Activated CD4-positive, alpha-beta memory T cell treated with anti-CD3 and anti-CD28 coated beads for 36 hours (primary cell): Measurements from ENCODE around the gene FADS3. TPM values are rescaled to one million over a fixed set of nuclear protein-coding genes. Genes with fewer than 3 reads are reported as not detected.

Source experiments
- CTCF ChIA-PET: fragments of 350-600 bp; sonication (Branson Sonifier 250); formaldehyde crosslinking; loops from one replicate; lab custom pipeline; 2021; ENCODE audit warnings: antibody characterized with exemption, inconsistent platforms; lab: Charles Lee
- POLR2A ChIA-PET: fragments of 350-600 bp; sonication (Branson Sonifier 250); formaldehyde crosslinking; loops from one replicate; lab custom pipeline; 2021; ENCODE audit warnings: antibody characterized with exemption; lab: Charles Lee
- DNase-seq: peaks from one replicate; pipeline ENCODE4 v3.0.0-alpha.2; 2020
- H3K27ac Mint-ChIP-seq: one replicate; pipeline ENCODE4 v1.8.0; 2021; ENCODE audit warnings: mixed read lengths
- H3K27me3 Mint-ChIP-seq: one replicate; pipeline ENCODE4 v1.8.0; 2021; ENCODE audit warnings: mixed read lengths
- H3K36me3 Mint-ChIP-seq: one replicate; pipeline ENCODE4 v1.8.0; 2021; ENCODE audit warnings: mixed read lengths
- H3K4me1 Mint-ChIP-seq: one replicate; pipeline ENCODE4 v1.8.0; 2021; ENCODE audit warnings: low read depth, mixed read lengths
- H3K4me3 Mint-ChIP-seq: one replicate; pipeline ENCODE4 v1.8.0; 2021; ENCODE audit warnings: mild to moderate bottlenecking, mixed read lengths
- H3K9me3 Mint-ChIP-seq: one replicate; pipeline ENCODE4 v1.8.0; 2021; ENCODE audit warnings: mixed read lengths
- intact Hi-C: fragments of 100-400 bp; cut with micrococcal nuclease; formaldehyde crosslinking; loops from one replicate; pipeline ENCODE4 v1.15.1; 2023
- total RNA-seq, 2 experiments: library from RNA; stranded (reverse); gene quantifications; one replicate each; pipeline ENCODE4 v1.2.3, GENCODE V29; 2021

FADS3 gene
- total RNA-seq, 2 experiments from 2014 or later, result 11.9 to 12.1 TPM

- DNase-seq, result no peak
- peaks cover 8% of the 10 kb centered on the region for H3K36me3 Mint-ChIP-seq
- intact Hi-C loops, result no loop called here
- H3K4me3 Mint-ChIP-seq, result no peak overlapping the region
- H3K9me3 Mint-ChIP-seq, result no peaks in the 10 kb centered on the region
- no peak overlapping the region for H3K27ac Mint-ChIP-seq
- ChIA-PET CTCF (no interaction called here), POLR2A (no interaction called here)
- H3K27me3 Mint-ChIP-seq, result no peaks in the 10 kb centered on the region
- H3K4me1 Mint-ChIP-seq, result no peaks in the 10 kb centered on the region
Measured at GRCh38 chr11:61862714-61863547, 28.4 kb downstream of the FADS3 start.

GRCh38 chr11:61861634-61862033, 29.7 kb downstream of the FADS3 start:
- Mint-ChIP-seq H3K36me3 (peaks cover 8% of the 10 kb centered on the region), H3K27me3 (no peaks in the 10 kb centered on the region), H3K27ac (no peak overlapping the region), H3K4me3 (no peak overlapping the region), H3K4me1 (no peaks in the 10 kb centered on the region), H3K9me3 (no peaks in the 10 kb centered on the region)
- intact Hi-C loops, result no loop called here
- CTCF ChIA-PET, result interaction anchor here (0.6 kb wide), 1 partner anchor 26 kb away, joined by 3 read pairs; no protein-coding TSS in a partner anchor
- POLR2A ChIA-PET, result no interaction called here
- no peak for DNase-seq

GRCh38 chr11:61860054-61860903, 31.1 kb downstream of the FADS3 start:
- Mint-ChIP-seq H3K9me3 (no peaks in the 10 kb centered on the region), H3K4me3 (no peak overlapping the region)
- intact Hi-C loops, result no loop called here

GRCh38 chr11:61855939-61856680, 35.2 kb downstream of the FADS3 start:
- H3K27me3 Mint-ChIP-seq, result no peaks in the 10 kb centered on the region
- intact Hi-C loops, result no loop called here
- H3K9me3 Mint-ChIP-seq, result no peaks in the 10 kb centered on the region
- H3K36me3 Mint-ChIP-seq, result peaks cover 4% of the 10 kb centered on the region
- H3K4me1 Mint-ChIP-seq, result no peaks in the 10 kb centered on the region
- H3K27ac Mint-ChIP-seq, result no peak overlapping the region
- no peak for DNase-seq
- no peak overlapping the region for H3K4me3 Mint-ChIP-seq
- POLR2A ChIA-PET, result no interaction called here
- CTCF ChIA-PET, result no interaction called here

More at GRCh38 chr11:61860054-61860903, 31.1 kb downstream of the FADS3 start:
- peaks cover 8% of the 10 kb centered on the region for H3K36me3 Mint-ChIP-seq
- no peak for DNase-seq
- no peak overlapping the region for H3K27ac Mint-ChIP-seq
- ChIA-PET CTCF (no interaction called here), POLR2A (no interaction called here)
- H3K27me3 Mint-ChIP-seq, result no peaks in the 10 kb centered on the region
- H3K4me1 Mint-ChIP-seq, result no peaks in the 10 kb centered on the region

- DNase-seq, result no peak
- no peaks in the 10 kb centered on the region for H3K9me3 Mint-ChIP-seq
- ChIA-PET POLR2A (no interaction called here), CTCF (interaction anchor here (1.2 kb wide), 1 partner anchor 227 kb away, joined by 3 read pairs; no protein-coding TSS in a partner anchor)
- no peaks in the 10 kb centered on the region for H3K4me1 Mint-ChIP-seq
- intact Hi-C loops, result no loop called here
- no peak overlapping the region for H3K4me3 Mint-ChIP-seq
- no peak overlapping the region for H3K27ac Mint-ChIP-seq
- no peaks in the 10 kb centered on the region for H3K27me3 Mint-ChIP-seq
- H3K36me3 Mint-ChIP-seq, result peaks cover 4% of the 10 kb centered on the region
Measured at GRCh38 chr11:61854966-61855714, 36.2 kb downstream of the FADS3 start.

- DNase-seq, result no peak
- Mint-ChIP-seq H3K27me3 (no peaks in the 10 kb centered on the region), H3K4me3 (no peak overlapping the region), H3K4me1 (no peaks in the 10 kb centered on the region), H3K27ac (no peak overlapping the region), H3K36me3 (peaks cover 2% of the 10 kb centered on the region), H3K9me3 (no peaks in the 10 kb centered on the region)
- intact Hi-C loops, result no loop called here
- CTCF ChIA-PET, result interaction anchor here (1.2 kb wide), 1 partner anchor 228 kb away, joined by 3 read pairs; no protein-coding TSS in a partner anchor
- POLR2A ChIA-PET, result no interaction called here
Measured at GRCh38 chr11:61854206-61854895, 37.0 kb downstream of the FADS3 start.

- H3K27me3 Mint-ChIP-seq, result no peaks in the 10 kb centered on the region
- DNase-seq, result no peak
- no peak overlapping the region for H3K4me3 Mint-ChIP-seq
- intact Hi-C loops, result no loop called here
- H3K4me1 Mint-ChIP-seq, result no peaks in the 10 kb centered on the region
- no peaks in the 10 kb centered on the region for H3K36me3 Mint-ChIP-seq
- H3K27ac Mint-ChIP-seq, result no peak overlapping the region
- POLR2A ChIA-PET, result no interaction called here
- no peaks in the 10 kb centered on the region for H3K9me3 Mint-ChIP-seq
- CTCF ChIA-PET, result interaction anchor here (1.2 kb wide), 1 partner anchor 228 kb away, joined by 3 read pairs; no protein-coding TSS in a partner anchor
Measured at GRCh38 chr11:61853698-61854169, 37.6 kb downstream of the FADS3 start.

- POLR2A ChIA-PET, result no interaction called here
- H3K27ac Mint-ChIP-seq, result no peak overlapping the region
- CTCF ChIA-PET, result no interaction called here
- H3K4me1 Mint-ChIP-seq, result no peaks in the 10 kb centered on the region
- intact Hi-C loops, result no loop called here
- no peak for DNase-seq
- H3K36me3 Mint-ChIP-seq, result no peaks in the 10 kb centered on the region
- no peaks in the 10 kb centered on the region for H3K27me3 Mint-ChIP-seq
- no peaks in the 10 kb centered on the region for H3K9me3 Mint-ChIP-seq
- no peak overlapping the region for H3K4me3 Mint-ChIP-seq
Measured at GRCh38 chr11:61851900-61852295, 39.4 kb downstream of the FADS3 start.

GRCh38 chr11:61851113-61851899, 40.0 kb downstream of the FADS3 start:
- intact Hi-C loops, result no loop called here
- no peak overlapping the region for H3K27ac Mint-ChIP-seq
- H3K27me3 Mint-ChIP-seq, result no peaks in the 10 kb centered on the region
- ChIA-PET CTCF (no interaction called here), POLR2A (no interaction called here)
- H3K9me3 Mint-ChIP-seq, result no peaks in the 10 kb centered on the region
- no peak overlapping the region for H3K4me3 Mint-ChIP-seq
- DNase-seq, result no peak
- no peaks in the 10 kb centered on the region for H3K4me1 Mint-ChIP-seq
- H3K36me3 Mint-ChIP-seq, result no peaks in the 10 kb centered on the region

GRCh38 chr11:61850687-61851086, 40.7 kb downstream of the FADS3 start:
- CTCF ChIA-PET, result no interaction called here
- H3K4me1 Mint-ChIP-seq, result no peaks in the 10 kb centered on the region
- POLR2A ChIA-PET, result no interaction called here
- H3K27ac Mint-ChIP-seq, result no peak overlapping the region
- no peaks in the 10 kb centered on the region for H3K27me3 Mint-ChIP-seq
- peaks cover 2% of the 10 kb centered on the region for H3K36me3 Mint-ChIP-seq
- intact Hi-C loops, result no loop called here
- no peak overlapping the region for H3K4me3 Mint-ChIP-seq
- no peaks in the 10 kb centered on the region for H3K9me3 Mint-ChIP-seq
- no peak for DNase-seq
